A549 (cell line): ENCODE results near the gene POTEB.
"Not testable (repeated sequence)": the region's sequence is repeated elsewhere in the genome, so short reads cannot be mapped to it uniquely, and the experiment has no call there.

ENCODE experiments used
- CTCF ChIP-seq: fragments of >200 bp; sonication (Bioruptor Twin); formaldehyde crosslinking; IDR thresholded peaks from 3 replicates; pipeline ENCODE4 v1.5.1; 2016
- JUNB ChIP-seq: fragments of >200 bp; sonication (Bioruptor Twin); formaldehyde crosslinking; IDR thresholded peaks from 2 replicates; pipeline ENCODE4 v1.6.1; 2016
- MAX ChIP-seq: IDR thresholded peaks from 2 replicates; pipeline ENCODE4 v1.6.1; 2012
- POLR2A ChIP-seq: IDR thresholded peaks from 2 replicates; pipeline ENCODE4 v1.6.1; 2012; ENCODE audit warnings: mild to moderate bottlenecking, low read length
- RNF2 ChIP-seq: fragments of 200-600 bp; sonication (generic); IDR thresholded peaks from 2 replicates; pipeline ENCODE4 v1.6.1; 2016; ENCODE audit warnings: low read depth, mild to moderate bottlenecking, antibody characterized with exemption, moderate library complexity, borderline replicate concordance
- USF2 ChIP-seq: fragments of 450-650 bp; IDR thresholded peaks from 2 replicates; pipeline ENCODE4 v1.6.1; 2014; ENCODE audit warnings: antibody characterized with exemption

- not testable (repeated sequence) for TF ChIP-seq CTCF, POLR2A, JUNB, USF2, MAX, RNF2
Measured at GRCh38 chr15:21890955-21891354, 13.4 kb upstream of the POTEB start.
